GM19463 (cell line): ENCODE results near the gene ENPP7.

Experiments used
- ATAC-seq: cut with Tn5 transposase; IDR thresholded peaks from one replicate; pipeline ENCODE4 v1.9.1; 2021; ENCODE audit warnings: mild to moderate bottlenecking, moderate library complexity; ENCODE audit not compliant: unreplicated experiment

ENPP7 gene

GRCh38 chr17:79789943-79790804 is 59.4 kb downstream of the ENPP7 start:
- ATAC-seq: no peak

GRCh38 chr17:79790805-79791734 is 60.3 kb downstream of the ENPP7 start:
- ATAC-seq: no peak

GRCh38 chr17:79791735-79792161 is 61.0 kb downstream of the ENPP7 start:
- ATAC-seq: no peak
